NCI-H146 (cell line): ENCODE measurements around the gene BTBD16.

Experiments
- DNase-seq: peaks from one replicate; lab custom pipeline; 2025; lab: John Stamatoyannopoulos, UW

The BTBD16 gene

DNA sequence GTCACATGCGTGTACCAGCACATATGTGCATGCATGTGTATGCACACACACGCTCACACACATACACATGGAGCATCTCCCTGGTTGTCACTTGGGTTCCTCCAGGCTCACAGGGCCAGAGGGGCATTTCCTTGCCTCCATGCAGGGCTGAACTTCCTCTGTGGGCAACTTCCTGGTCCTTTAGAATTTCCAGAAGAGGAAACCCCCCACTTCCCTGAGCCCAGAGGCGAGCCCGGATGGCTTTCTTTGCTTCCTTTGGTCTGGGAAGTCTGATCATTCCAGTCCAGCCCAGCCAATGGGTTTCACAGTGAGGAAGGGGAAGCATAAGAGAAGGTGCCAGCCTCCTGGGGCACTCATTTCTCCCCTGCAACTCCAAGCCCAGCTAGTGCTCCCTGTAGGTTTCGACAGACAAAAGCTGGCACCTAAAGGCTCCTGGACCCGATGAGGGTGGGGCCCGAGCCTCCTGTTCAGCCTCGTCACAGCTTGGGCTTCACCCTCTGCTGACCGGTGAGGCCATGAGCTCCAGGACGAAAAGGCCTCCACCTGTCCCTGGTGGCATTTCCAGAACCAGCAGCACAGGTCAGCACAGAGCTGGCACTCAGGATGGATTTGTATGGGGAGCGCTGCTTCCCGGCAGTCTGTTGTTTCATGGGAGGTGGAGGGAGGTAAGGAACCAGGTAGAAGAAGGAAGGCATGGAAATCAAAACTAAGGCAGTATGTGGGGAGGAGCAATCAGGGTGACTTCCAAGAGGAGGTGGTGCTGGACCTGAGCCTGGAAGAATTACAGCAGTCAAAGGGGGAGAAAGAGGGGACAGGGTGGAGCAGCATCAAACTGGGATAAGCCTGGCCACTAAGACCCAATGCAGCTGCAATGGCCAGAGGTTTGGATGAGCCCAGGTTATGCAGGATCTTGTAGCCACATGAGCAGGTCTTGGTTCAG is 23.7 kb downstream of the BTBD16 start:
- DNase-seq = no peak

DNA sequence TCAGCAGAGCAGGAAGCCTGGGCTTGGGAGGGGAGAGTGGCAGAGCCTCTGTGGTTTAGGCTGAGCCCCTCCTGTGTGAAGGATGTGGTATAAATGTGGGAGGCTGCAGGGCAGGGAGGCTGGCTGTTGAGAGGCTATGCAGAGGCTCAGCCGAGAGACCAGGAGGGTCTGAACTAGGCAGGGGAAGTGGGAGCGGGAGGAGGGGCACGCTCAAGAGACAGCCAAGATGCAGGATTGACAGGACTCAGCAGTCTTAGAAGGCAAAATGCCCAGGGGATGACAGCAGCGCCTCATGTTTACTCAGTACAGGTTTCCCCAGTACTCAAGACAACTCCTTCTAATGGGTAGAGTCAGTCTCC is 24.3 kb downstream of the BTBD16 start:
- DNase-seq = no peak

DNA sequence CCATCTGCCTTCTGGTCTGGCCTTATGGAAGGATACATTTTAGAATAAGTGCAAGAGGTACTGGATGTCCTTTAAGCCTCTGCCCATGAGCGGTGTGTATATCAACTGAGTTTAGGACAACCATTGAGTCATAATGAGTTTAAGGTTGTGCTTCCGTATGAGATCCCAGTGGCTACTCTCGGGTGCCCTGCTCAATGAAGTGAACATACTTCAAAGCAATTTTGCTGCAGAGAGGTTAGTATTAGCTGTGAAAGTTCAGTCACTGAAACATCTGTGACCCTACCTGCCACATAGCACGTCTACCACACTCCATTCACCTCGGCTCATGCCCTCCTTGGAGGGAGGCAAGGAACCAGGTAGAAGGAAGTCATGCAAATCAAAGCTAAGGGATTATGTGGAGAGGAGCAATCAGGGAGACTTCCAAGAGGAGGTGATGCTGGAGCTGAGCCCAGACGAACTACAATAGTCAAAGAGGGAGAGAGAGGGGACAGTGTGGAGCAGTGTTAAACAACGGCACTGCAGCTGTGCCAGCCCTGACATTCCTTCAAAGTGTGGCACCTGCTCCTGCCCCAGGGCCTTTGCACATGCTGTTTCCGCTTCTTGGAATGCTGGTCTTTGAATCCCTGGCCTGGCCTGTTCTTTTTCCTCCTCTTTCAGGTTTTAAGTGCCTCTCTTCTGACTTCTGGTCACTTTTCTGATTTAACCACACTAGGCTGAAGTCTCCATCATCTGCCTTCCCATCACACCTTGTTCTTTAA is 25.4 kb downstream of the BTBD16 start:
- DNase-seq = no peak

DNA sequence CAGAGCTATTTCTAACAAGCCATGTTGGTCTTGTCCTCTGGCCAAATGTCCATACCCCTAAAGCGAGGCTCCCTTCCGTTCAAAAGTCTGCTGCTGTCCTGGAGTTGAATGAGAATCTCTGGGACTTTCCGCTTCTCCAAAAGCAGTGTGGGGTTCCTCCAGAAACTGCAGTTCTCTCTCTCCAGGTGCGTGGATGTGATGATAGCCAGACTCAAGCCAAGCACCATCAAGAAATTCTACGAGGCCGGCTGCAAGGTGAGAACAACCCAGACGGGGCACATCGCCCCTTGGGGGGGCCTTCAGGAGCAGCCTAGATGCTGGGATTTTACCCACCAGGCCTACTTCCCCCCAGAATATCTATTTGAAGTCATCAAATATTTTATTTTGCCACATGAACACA is 26.5 kb downstream of the BTBD16 start:
- DNase-seq = no peak

DNA sequence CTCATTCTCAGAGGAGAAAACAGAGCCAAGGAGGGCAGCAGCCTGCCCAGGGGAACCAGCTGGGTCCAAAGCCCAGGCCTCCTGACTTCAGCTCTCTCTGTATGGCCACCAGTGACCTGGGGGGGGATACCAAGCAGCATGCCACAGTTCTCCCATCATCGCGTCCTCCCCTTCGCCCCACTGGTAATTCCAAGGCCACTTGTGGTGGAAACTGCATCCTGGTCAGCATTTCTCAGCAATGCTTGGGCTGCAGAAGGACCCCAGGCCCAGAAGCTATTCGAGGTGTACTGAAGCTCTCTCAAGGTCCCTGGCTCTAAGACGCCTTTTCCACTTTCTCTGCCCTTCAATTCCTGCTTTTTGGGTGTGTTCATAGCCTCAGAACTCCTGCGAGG is 27.1 kb downstream of the BTBD16 start:
- DNase-seq = no peak

DNA sequence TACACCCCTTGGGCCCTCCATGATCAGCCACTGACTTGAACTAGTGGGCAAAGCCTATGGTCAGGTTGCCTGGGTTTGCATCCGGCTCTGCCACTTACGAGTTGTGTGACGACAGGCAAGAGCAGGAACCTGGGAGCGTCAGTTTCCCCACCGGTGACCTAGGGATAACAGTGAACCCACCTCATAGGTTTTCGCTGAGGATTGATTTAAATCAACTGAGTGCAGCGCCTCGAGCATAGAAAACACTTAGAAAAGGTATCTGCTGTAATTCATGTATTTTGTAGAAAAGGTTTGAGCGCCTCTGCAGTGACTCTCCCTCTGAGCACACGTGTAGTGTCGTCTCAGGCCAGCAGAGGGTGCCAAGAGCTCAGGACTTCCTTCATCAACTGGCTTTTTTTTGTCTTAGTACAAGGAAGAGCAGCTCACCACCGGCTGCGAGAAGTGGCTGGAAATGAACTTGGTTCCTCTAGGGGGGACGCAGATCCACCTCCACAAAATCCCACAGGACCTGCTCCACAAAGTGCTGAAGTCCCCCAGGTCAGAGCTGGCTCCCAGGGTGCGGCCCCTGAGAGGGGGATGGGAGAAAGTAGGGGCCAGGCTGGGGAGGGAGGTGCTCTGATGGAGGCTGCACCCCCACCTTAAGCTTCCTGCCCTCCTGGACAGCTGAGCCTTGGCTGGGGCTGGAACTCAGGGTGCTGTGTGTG is 27.7 kb downstream of the BTBD16 start:
- peak; percentile 75 for DNase-seq

DNA sequence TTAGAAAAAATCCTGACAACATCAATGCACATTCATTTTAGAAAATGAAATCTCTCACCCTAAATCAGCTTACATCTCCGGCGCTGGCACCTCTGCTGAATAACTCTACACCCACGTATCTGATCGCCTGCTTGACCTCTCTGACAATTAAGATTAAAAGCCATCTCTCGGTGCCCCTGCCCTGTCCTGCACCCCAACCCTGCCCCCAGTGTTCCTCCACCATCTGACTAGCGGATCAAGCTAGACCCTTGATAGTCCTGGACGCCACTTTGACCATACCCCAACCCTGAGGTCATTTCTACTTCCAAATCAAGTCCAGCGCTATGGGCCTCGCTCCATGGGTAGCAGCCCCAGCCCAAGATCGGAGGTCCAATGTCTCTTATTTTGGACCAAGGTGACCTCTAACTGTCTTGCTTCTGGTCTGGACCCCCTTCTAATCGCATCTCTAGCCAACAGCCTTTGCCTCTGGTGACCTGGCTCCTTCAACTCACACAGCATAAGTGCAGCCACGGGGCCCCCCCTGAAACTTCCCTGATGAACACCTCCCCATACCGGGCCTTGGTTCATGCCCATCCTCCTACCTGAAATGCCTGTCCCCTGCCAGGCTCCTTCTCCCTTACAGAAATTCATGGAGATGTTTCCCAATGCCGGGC is 28.5 kb downstream of the BTBD16 start:
- DNase-seq = no peak

DNA sequence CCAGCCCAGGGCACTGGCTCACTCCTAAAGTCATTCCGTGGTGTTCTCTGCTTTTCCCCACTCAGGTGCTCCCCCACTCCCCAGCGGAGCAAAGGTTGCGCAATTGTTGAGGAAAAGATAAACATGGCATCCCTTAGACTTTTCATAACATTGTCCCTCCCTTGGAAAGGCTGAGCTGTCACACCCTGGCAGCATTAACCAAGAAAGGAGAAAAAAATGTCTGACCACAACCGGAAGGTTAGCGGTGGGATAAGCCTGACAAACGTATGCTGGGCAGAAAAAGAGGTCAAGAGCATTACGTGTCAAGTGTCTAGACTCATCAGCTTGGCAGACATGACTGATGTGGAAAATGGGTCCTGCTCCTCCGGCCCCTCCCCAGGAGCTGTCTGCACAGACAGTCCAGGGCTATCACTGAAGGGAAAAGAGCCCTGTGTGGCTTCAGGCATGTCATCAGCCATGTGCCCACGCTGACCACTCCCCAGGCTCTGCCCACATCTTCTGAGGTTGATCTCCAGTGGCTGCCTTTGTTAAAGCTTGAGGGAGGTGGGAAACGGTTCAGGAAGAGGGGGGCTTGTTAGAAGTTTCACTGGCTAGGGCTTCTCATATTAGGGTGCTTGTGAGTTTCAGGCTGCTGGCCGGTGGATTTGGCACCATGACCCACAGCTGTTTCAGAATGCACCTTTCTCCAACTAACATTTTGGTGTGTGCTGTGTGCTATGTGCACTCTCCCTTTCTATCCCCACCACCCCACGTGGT is 30.1 kb downstream of the BTBD16 start:
- no peak for DNase-seq

DNA sequence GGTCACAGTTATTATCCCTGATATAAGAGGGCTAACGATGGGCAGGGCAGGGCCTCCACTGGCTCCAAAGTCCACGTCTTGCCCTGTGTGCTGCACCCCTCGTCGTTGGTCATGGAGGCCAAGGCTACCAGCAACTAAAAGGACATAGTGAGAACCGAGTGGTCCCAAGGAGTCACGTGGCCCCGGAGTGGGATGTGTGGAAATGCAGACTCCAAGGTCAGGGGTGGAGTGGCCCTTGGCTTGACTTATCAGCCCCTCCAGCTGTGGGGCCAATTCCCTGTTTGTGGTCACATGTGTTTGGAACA is 30.7 kb downstream of the BTBD16 start:
- no peak for DNase-seq

DNA sequence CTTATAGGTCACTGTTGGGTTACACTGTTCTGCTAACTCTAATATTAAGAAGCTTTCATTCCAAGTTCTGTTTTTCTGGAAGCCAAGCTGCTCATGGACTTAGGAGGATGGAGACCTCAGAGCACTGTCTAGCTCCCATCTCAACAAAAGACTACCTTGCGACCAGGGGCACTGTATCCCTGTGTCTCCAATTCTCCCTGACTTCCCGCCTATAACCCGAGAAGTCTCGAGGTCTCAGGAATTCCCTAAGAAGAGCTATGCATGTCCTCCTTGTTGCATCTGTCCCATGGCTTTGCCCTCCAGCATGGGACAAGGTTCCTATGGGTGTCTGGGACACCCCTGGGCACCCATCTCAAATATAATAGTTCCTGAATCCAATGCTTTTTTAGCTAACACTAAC is 31.2 kb downstream of the BTBD16 start:
- DNase-seq = no peak

DNA sequence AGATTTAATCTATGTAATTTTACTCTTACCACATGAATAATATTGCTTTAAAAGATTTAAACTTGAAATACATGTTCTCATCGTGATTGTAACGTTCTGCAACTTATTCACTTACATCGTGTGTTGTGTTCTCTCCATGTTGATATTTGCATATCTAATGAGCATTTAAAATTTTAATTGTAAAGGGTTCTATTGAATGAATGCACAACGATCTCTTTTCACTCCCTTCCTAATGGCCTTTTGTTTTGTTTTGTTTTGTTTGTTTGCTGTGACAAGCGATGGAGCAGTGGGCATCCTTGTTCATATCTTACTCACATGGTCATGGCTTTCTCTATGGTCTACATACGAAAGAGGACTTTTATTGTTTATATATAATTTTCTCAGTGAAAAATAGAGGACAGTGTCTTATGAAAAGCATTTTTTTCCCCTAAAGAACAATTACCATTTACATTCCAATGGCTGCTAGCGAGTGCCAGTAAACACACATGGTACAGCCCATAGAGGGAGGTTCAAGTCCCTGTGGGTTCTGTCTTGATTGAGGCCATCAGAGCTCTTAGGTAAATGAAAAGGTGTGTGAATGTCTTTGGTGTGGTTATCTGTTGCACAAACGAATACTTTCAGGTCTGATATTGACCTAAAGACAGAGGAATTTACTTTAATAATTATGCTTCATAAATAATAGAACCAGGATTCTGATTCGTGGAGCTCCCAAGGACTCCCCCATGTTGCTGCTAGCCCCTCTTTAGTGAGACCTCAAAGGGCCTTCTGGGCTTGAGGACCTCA is 32.4 kb downstream of the BTBD16 start:
- DNase-seq = no peak

DNA sequence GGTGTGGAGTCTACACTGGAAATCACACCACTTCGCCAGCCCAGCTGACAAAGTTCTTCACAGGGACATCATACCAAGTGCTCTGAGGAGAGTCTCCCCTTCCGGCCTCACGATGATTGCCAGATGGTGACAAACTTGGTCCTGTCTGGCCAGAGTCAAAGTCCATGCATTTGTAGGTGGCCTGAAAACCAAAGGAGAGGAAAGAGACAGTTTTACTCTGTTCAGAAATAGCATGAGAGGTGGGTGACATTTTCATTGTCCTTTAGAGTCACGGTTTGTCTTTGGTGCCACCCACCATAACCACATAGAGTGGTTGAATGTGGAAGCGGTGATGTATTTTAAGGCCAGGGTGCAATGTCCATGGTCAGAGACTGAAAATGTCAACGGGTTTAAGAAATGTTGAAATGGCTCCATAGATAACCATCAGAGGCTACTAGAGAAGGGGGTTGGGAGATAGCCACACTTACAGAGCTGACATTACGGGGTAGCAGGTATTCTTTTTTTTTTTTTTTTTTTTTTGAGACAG is 33.0 kb downstream of the BTBD16 start:
- DNase-seq = no peak

DNA sequence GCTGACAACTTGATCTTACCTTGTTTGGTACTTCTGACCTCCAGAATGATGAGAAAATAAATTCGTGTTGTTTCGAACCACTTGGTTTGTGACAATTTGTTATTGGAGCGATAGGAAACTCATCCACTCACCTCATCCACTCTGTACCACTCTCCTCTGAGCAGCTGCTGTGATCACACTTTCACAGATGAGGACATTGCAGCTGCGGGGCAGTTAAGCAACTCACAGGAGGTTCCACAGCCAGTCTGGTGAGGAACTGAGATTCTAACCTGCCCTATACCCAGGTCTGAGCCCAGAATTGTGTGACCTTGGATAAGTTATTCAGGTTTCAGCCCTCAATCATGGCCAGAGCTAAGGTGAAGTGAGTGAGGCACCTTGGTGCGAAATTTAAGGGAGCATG is 35.2 kb downstream of the BTBD16 start:
- no peak for DNase-seq

DNA sequence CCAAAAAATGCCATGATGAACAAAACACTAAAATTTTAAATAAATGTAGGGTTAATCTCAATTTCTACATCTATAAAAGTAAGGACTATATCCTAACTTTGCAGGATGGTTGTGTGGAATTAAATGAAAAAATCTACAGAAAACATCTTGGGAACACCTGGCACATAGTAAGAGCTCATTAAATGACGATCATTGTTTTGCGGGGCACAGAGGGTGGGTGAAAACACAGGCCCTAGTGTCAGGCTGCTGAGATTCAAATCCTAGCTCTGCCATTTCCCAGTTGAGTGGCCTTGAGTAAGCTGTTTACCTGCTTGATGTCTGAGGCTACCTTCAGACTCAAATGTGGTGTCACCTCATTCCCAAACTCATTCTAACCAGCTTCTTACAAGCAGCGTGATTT is 35.6 kb downstream of the BTBD16 start:
- DNase-seq = no peak

DNA sequence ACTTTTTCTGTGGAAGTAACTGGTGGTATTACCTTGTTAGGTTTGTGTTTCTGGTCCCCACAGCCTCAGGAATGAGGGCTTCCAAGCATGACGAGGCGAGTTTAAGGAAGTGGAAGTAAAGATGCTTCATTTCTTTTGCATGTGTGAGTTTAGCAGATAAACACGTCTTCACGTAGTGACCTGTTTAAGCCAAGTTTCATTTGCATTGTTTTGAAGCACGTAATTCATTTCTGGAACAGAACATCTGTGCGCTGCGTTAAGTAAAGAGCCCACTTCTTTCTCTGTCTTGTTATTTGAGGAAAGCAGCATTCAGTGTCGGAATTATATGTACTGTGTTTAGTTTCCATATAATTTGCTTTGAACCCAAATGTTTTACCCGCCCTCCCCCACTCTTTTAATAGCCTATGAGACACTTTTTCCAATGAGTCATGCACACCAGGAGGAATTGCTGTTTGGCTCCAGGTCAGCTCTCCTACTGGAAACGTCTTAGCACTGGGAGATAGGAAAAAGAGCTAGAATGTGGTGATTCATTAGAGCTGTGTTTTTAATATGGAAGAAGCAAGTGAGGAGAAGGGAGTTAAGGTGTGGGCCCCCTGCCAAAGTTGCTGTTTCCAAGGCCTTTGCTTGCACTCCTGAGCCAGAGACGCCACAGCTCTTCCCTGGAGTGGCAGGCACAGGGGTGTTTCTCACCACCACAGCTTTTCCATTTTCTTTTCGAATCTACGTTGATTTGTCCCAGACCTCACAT is 36.7 kb downstream of the BTBD16 start:
- DNase-seq = no peak

DNA sequence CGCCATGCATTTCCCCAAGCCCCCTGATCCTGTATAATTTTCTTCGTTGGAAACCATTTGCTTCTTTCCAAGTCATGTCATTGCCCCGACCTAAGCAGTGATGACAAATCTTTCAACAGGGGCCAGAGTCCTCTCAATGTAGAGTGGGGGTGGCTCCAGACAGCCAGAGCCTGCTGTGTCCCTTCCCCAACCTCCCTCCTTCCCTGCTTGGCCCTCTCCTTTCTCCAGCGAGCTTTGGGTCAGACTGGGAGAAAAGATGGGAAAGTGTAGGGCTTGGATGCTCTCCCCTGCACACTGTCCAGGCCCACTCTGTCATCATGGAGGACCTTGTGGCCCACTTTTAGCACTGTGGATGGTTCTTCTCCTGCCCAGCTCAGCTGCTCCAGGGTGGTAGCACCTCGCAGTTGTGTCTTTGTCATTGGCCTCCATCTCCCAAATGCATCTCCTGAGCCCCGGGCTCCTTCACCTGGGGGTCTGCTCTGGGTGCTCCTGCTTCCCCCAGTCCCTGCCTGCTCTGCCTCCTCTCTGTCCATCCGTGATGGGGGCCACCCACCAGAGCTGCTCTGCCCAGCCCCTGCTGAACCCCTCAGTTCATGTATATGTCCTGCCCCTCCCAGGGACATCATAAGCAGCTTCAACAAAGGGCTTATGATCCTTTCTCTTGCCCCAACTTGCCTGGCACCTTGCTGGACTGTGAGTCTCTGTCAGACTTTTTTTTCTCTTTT is 37.5 kb downstream of the BTBD16 start:
- no peak for DNase-seq

DNA sequence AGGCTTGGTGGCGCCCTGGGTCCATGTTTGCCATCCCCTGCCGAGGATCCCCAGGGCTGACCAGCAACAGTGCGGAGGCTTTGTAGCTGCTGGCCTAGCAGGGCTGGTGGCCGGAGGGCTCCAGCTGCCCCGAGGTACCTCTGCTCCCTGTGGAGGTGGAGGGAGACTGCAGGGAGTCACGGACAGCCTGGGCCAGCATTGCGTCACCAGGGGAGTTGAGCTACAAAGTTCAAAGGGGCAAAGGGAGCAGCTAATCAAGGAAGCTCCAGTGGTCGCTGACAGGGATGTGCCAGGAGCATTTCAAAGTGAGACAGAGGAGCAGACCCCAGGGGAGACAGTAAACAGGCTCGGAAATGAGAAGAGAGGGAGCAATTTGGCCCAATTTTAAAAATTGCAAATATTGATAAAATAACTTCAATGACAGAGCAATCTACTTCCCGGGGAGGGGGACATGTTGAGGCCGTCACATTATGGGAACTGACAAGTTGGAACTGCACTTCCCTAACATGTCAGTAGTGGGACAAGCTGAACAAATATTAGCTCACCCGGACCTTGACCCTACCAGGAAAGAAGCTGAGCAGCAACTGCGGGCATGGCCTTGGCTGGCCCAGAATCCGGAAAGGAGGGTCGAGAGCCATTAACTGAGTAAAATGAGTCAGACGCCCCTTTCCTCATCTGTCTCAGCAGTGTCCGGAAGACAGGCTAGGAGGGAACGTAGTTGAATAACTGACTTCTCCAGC is 39.4 kb downstream of the BTBD16 start:
- peak; percentile 93 for DNase-seq

DNA sequence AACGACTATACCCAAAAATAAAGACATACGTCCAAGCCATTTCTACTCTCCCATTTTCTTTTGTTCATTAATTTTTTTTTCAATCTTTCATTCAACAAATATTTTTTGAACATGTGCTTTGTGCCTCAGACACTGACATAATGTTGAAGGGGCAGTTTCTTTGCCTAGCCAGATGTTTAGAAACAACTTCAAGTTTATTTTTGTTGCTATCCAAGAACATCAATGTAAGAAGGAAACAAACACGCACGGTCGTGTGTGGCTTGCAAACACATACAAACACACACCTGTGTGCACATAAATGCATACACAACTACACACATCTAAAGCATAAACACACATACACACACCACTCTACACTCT is 39.9 kb downstream of the BTBD16 start:
- no peak for DNase-seq

DNA sequence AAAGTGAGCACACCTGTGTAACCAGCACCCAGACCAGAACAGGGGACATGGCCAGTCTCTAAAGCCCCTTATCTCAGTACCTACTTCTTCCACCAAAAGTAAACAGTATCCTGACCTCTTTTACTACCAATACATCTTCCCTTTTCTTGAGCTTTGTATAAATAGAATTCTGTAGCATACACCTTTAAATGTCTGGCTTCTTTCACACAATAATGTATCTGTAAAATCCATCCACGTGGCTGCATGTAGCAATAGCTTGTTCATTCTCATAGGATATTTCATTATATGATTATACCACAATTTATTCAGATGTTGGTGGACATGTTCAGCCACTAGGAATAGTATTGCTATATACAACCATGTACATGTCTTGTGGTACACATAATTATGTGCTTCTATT is 40.6 kb downstream of the BTBD16 start:
- no peak for DNase-seq
